Measurements from ENCODE around the gene LRRC8C. TPM values are rescaled to one million over a fixed set of nuclear protein-coding genes. Genes with fewer than 3 reads are reported as not detected.

LRRC8C gene
- total RNA-seq, 3 donors from 2014 or later: 1.5 to 5.0 (median 3.0) TPM

GRCh38 chr1:89755591-89755990 is 122.7 kb downstream of the LRRC8C start:
- Histone ChIP-seq H3K4me1 (ENCODE audit: low read depth) (no peaks in the 10 kb centered on the region), H3K36me3 (ENCODE audit: low read depth) (no peaks in the 10 kb centered on the region), H3K9me3 (no peaks in the 10 kb centered on the region), H3K4me3 (no peak overlapping the region)
- DNase-seq (no peak), ATAC-seq (no peak)
- no peak for TF ChIP-seq CTCF (IDR thresholded peaks at IDR 0.05)
- intact Hi-C loops (cut with DNase I, micrococcal nuclease): no loop called here

GRCh38 chr1:89757532-89757931 is 124.6 kb downstream of the LRRC8C start:
- no peak for TF ChIP-seq CTCF (IDR thresholded peaks at IDR 0.05)
- intact Hi-C loops (cut with DNase I, micrococcal nuclease): no loop called here
- peak in 1 of 3 donors; percentile 68 for DNase-seq
- H3K36me3 ChIP-seq (ENCODE audit: low read depth): no peaks in the 10 kb centered on the region
- peak; percentile 66 for ATAC-seq
- no peaks in the 10 kb centered on the region for H3K9me3 ChIP-seq
- no peak overlapping the region for H3K4me3 ChIP-seq
- no peaks in the 10 kb centered on the region for H3K4me1 ChIP-seq (ENCODE audit: low read depth)

GRCh38 chr1:89758156-89758555 is 125.2 kb downstream of the LRRC8C start:
- intact Hi-C loops (cut with DNase I, micrococcal nuclease): no loop called here

GRCh38 chr1:89759036-89759435 is 126.1 kb downstream of the LRRC8C start:
- Histone ChIP-seq H3K9me3 (no peaks in the 10 kb centered on the region), H3K4me3 (no peak overlapping the region), H3K4me1 (ENCODE audit: low read depth) (no peaks in the 10 kb centered on the region), H3K36me3 (ENCODE audit: low read depth) (no peaks in the 10 kb centered on the region)
- no peak for TF ChIP-seq CTCF (IDR thresholded peaks at IDR 0.05)
- intact Hi-C loops (cut with DNase I, micrococcal nuclease): no loop called here
- ATAC-seq (no peak), DNase-seq (no peak)

More at GRCh38 chr1:89758156-89758555, 125.2 kb downstream of the LRRC8C start:
- DNase-seq: no peak
- no peak for ATAC-seq
- H3K9me3 ChIP-seq: no peaks in the 10 kb centered on the region
- H3K4me3 ChIP-seq: no peak overlapping the region
- H3K36me3 ChIP-seq (ENCODE audit: low read depth): no peaks in the 10 kb centered on the region
- H3K4me1 ChIP-seq (ENCODE audit: low read depth): no peaks in the 10 kb centered on the region
- no peak for TF ChIP-seq CTCF (IDR thresholded peaks at IDR 0.05)

DNA sequence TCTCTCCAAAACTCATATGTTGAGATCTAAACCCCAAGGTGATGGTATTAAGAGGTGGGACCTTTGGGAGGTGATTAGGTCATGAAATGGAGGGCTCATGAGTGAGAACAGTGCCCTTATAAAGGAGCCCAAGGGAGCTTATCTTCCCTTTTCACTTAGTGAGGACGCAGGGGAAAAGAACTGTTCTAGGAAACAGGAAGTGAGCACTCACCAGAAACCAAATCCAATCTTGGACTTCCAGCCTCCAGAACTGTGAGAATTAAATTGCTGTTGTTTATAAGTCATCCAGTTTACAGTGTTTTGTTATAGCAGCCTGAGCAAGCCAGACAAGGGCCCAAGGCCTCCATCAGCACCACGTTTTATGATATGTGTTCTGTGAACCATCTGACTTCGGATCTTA is 127.6 kb downstream of the LRRC8C start:
- no peaks in the 10 kb centered on the region for H3K9me3 ChIP-seq
- no peaks in the 10 kb centered on the region for H3K4me1 ChIP-seq (ENCODE audit: low read depth)
- no peak overlapping the region for H3K4me3 ChIP-seq
- no peak for DNase-seq
- no peak for ATAC-seq
- intact Hi-C loops (cut with DNase I, micrococcal nuclease): loop anchor here (5.0 to 10.0 kb wide), 2 partner anchors 126 to 278 kb away; partner anchors contain the start of gene LRRC8C (in 1 of the 2)
- H3K36me3 ChIP-seq (ENCODE audit: low read depth): no peaks in the 10 kb centered on the region
- TF ChIP-seq CTCF (IDR thresholded peaks at IDR 0.05): no peak

GRCh38 chr1:89761338-89761737 is 128.4 kb downstream of the LRRC8C start:
- Histone ChIP-seq H3K4me3 (no peak overlapping the region), H3K36me3 (ENCODE audit: low read depth) (no peaks in the 10 kb centered on the region), H3K4me1 (ENCODE audit: low read depth) (no peaks in the 10 kb centered on the region), H3K9me3 (no peaks in the 10 kb centered on the region)
- intact Hi-C loops (cut with DNase I, micrococcal nuclease): loop anchor here (5.0 to 10.0 kb wide), 2 partner anchors 127 to 279 kb away; partner anchors contain the start of gene LRRC8C (in 1 of the 2)
- DNase-seq: no peak
- ATAC-seq: no peak
- no peak for TF ChIP-seq CTCF (IDR thresholded peaks at IDR 0.05)
